Neural cell (in vitro differentiated cells): ENCODE measurements around the gene ITGAV. TPM values are rescaled to one million over a fixed set of nuclear protein-coding genes. Genes with fewer than 3 reads are reported as not detected.

Experiments used
- H2AFZ ChIP-seq: fragments of 200-600, 300-800 bp; sonication (generic), shearing (Covaris generic); 2 replicates; pipeline ENCODE4 v1.6.0; 2014; ENCODE audit warnings: low read depth, mild to moderate bottlenecking, antibody characterized with exemption, low read length, moderate library complexity
- H3F3A ChIP-seq: fragments of 200-600 bp; shearing (Covaris generic); 2 replicates; pipeline ENCODE4 v1.6.1; 2016; ENCODE audit warnings: mild to moderate bottlenecking, moderate library complexity, mixed read lengths, antibody characterized with exemption, low read length; ENCODE audit not compliant: insufficient read depth, poor library complexity, severe bottlenecking
- H3K27ac ChIP-seq: fragments of 200-600, 300-800 bp; sonication (generic), shearing (Covaris generic); 2 replicates; pipeline ENCODE4 v1.5.1; 2014; ENCODE audit warnings: mild to moderate bottlenecking, low read length, moderate library complexity
- H3K27me3 ChIP-seq: fragments of 300-800, 200-600 bp; sonication (generic), shearing (Covaris generic); 2 replicates; pipeline ENCODE4 v1.6.0; 2014; ENCODE audit warnings: mild to moderate bottlenecking, low read depth, low read length, moderate library complexity; ENCODE audit not compliant: insufficient read depth
- H3K36me3 ChIP-seq: fragments of 300-800, 200-600 bp; sonication (generic), shearing (Covaris generic); 2 replicates; pipeline ENCODE4 v1.5.1; 2014; ENCODE audit warnings: mild to moderate bottlenecking, antibody characterized with exemption, low read length, moderate library complexity; ENCODE audit not compliant: insufficient read depth
- H3K4me2 ChIP-seq: fragments of 300-800, 200-600 bp; sonication (generic), shearing (Covaris generic); 2 replicates; pipeline ENCODE4 v1.6.0; 2014; ENCODE audit warnings: mild to moderate bottlenecking, low read length
- H3K4me3 ChIP-seq: fragments of 300-800, 200-600 bp; sonication (generic), shearing (Covaris generic); 2 replicates; pipeline ENCODE4 v1.5.1; 2014; ENCODE audit warnings: mild to moderate bottlenecking, low read length, moderate library complexity
- H3K79me2 ChIP-seq: fragments of 200-600 bp; shearing (Covaris generic); replicated peaks from 2 replicates; pipeline ENCODE4 v1.6.0; 2014; ENCODE audit warnings: mild to moderate bottlenecking, low read length, moderate library complexity; ENCODE audit not compliant: insufficient read depth
- H3K9ac ChIP-seq: fragments of 300-800, 200-600 bp; sonication (generic), shearing (Covaris generic); 2 replicates; pipeline ENCODE4 v1.6.1; 2016; ENCODE audit warnings: mild to moderate bottlenecking, low read length, mixed read lengths
- H3K9me2 ChIP-seq: fragments of 200-600 bp; shearing (Covaris generic); 2 replicates; pipeline ENCODE4 v1.6.1; 2016; ENCODE audit warnings: mild to moderate bottlenecking, low read length, mixed read lengths; ENCODE audit not compliant: insufficient read depth
- H3K9me3 ChIP-seq: fragments of 200-600, 300-800 bp; sonication (generic), shearing (Covaris generic); 2 replicates; pipeline ENCODE4 v1.6.1; 2016; ENCODE audit warnings: mild to moderate bottlenecking, mixed run types, low read length, moderate library complexity, mixed read lengths
- H4K20me1 ChIP-seq: fragments of 200-600 bp; shearing (Covaris generic); 2 replicates; pipeline ENCODE4 v1.6.1; 2016; ENCODE audit warnings: mild to moderate bottlenecking, mixed run types; ENCODE audit not compliant: insufficient read depth
- EP300 ChIP-seq: fragments of 450-650 bp; conservative IDR thresholded peaks from 2 replicates; pipeline ENCODE4 v1.6.1; 2014; ENCODE audit warnings: antibody characterized with exemption, mild to moderate bottlenecking, moderate library complexity; ENCODE audit not compliant: poor library complexity, severe bottlenecking
- EZH2 ChIP-seq: fragments of 200-600, 300-800 bp; shearing (Covaris generic), sonication (generic); IDR thresholded peaks from 2 replicates; pipeline ENCODE4 v1.6.1; 2014; ENCODE audit warnings: antibody characterized with exemption, low read length, borderline replicate concordance, mild to moderate bottlenecking; ENCODE audit not compliant: insufficient read depth, poor library complexity, severe bottlenecking
- MXI1 ChIP-seq: fragments of 450-650 bp; conservative IDR thresholded peaks from 2 replicates; pipeline ENCODE4 v1.6.1; 2014; ENCODE audit warnings: antibody characterized with exemption, mild to moderate bottlenecking; ENCODE audit not compliant: poor library complexity, severe bottlenecking
- POLR2AphosphoS5 ChIP-seq: IDR thresholded peaks from 2 replicates; pipeline ENCODE4 v1.6.1; 2012
- RAD21 ChIP-seq: fragments of 450-650 bp; conservative IDR thresholded peaks from 2 replicates; pipeline ENCODE4 v1.6.1; 2014; ENCODE audit warnings: antibody characterized with exemption, mild to moderate bottlenecking, moderate library complexity
- SMC3 ChIP-seq: fragments of 450-650 bp; conservative IDR thresholded peaks from 2 replicates; pipeline ENCODE4 v1.6.1; 2014; ENCODE audit warnings: antibody characterized with exemption, mild to moderate bottlenecking, moderate library complexity; ENCODE audit not compliant: poor library complexity
- TAF1 ChIP-seq: IDR thresholded peaks from 2 replicates; pipeline ENCODE4 v1.6.1; 2012; ENCODE audit warnings: low read depth
- polyA plus RNA-seq: library from polyadenylated mRNA; depleted of rRNA; stranded (reverse); fragments of >200 nt; gene quantifications from 2 replicates; pipeline ENCODE4 v1.2.3, GENCODE V29; 2014
- TF ChIP-seq, protein P1 (sequence below): IDR thresholded peaks from 2 replicates; pipeline ENCODE4 v1.6.1; 2012; ENCODE audit warnings: borderline replicate concordance
- TF ChIP-seq, protein P2 (sequence below): fragments of 450-650 bp; IDR thresholded peaks from 2 replicates; pipeline ENCODE4 v1.5.1; 2014; ENCODE audit warnings: antibody characterized with exemption, mild to moderate bottlenecking, moderate library complexity; ENCODE audit not compliant: poor library complexity, severe bottlenecking

Gene ITGAV
- polyA plus RNA-seq, 1 donor from 2014 or later, result 6.6 TPM

- no peak for TF ChIP-seq MXI1
- no peak for TF ChIP-seq EP300
- TF ChIP-seq, protein P1, sequence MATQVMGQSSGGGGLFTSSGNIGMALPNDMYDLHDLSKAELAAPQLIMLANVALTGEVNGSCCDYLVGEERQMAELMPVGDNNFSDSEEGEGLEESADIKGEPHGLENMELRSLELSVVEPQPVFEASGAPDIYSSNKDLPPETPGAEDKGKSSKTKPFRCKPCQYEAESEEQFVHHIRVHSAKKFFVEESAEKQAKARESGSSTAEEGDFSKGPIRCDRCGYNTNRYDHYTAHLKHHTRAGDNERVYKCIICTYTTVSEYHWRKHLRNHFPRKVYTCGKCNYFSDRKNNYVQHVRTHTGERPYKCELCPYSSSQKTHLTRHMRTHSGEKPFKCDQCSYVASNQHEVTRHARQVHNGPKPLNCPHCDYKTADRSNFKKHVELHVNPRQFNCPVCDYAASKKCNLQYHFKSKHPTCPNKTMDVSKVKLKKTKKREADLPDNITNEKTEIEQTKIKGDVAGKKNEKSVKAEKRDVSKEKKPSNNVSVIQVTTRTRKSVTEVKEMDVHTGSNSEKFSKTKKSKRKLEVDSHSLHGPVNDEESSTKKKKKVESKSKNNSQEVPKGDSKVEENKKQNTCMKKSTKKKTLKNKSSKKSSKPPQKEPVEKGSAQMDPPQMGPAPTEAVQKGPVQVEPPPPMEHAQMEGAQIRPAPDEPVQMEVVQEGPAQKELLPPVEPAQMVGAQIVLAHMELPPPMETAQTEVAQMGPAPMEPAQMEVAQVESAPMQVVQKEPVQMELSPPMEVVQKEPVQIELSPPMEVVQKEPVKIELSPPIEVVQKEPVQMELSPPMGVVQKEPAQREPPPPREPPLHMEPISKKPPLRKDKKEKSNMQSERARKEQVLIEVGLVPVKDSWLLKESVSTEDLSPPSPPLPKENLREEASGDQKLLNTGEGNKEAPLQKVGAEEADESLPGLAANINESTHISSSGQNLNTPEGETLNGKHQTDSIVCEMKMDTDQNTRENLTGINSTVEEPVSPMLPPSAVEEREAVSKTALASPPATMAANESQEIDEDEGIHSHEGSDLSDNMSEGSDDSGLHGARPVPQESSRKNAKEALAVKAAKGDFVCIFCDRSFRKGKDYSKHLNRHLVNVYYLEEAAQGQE, result no peak
- no peak for TF ChIP-seq EZH2
- TF ChIP-seq POLR2AphosphoS5, result no peak
- TF ChIP-seq TAF1, result no peak
- no peak for TF ChIP-seq RAD21
- no peak for TF ChIP-seq SMC3
- TF ChIP-seq, protein P2, sequence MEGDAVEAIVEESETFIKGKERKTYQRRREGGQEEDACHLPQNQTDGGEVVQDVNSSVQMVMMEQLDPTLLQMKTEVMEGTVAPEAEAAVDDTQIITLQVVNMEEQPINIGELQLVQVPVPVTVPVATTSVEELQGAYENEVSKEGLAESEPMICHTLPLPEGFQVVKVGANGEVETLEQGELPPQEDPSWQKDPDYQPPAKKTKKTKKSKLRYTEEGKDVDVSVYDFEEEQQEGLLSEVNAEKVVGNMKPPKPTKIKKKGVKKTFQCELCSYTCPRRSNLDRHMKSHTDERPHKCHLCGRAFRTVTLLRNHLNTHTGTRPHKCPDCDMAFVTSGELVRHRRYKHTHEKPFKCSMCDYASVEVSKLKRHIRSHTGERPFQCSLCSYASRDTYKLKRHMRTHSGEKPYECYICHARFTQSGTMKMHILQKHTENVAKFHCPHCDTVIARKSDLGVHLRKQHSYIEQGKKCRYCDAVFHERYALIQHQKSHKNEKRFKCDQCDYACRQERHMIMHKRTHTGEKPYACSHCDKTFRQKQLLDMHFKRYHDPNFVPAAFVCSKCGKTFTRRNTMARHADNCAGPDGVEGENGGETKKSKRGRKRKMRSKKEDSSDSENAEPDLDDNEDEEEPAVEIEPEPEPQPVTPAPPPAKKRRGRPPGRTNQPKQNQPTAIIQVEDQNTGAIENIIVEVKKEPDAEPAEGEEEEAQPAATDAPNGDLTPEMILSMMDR, result no peak
- Histone ChIP-seq H3F3A (peaks cover 2% of the 10 kb centered on the region), H3K9ac (no peak overlapping the region), H3K27me3 (no peaks in the 10 kb centered on the region), H2AFZ (no peak overlapping the region), H3K27ac (no peak overlapping the region), H3K9me3 (no peaks in the 10 kb centered on the region), H3K4me2 (no peak overlapping the region), H3K36me3 (no peaks in the 10 kb centered on the region), H3K79me2 (no peaks in the 10 kb centered on the region), H3K4me3 (no peak overlapping the region), H3K9me2 (no peaks in the 10 kb centered on the region), H4K20me1 (no peaks in the 10 kb centered on the region)
Observed at GRCh38 chr2:186669146-186669545, 79.3 kb downstream of the ITGAV start.

GRCh38 chr2:186670831-186671230 is 81.0 kb downstream of the ITGAV start:
- Histone ChIP-seq H3K79me2 (no peaks in the 10 kb centered on the region), H3K4me2 (no peak overlapping the region), H3K9me2 (no peaks in the 10 kb centered on the region), H3K27me3 (no peaks in the 10 kb centered on the region), H4K20me1 (no peaks in the 10 kb centered on the region), H3K9ac (no peak overlapping the region), H3F3A (no peaks in the 10 kb centered on the region), H3K4me3 (no peak overlapping the region), H2AFZ (no peak overlapping the region), H3K9me3 (no peaks in the 10 kb centered on the region), H3K36me3 (no peaks in the 10 kb centered on the region), H3K27ac (no peak overlapping the region)
- TF ChIP-seq POLR2AphosphoS5 (no peak), MXI1 (no peak), EZH2 (no peak), SMC3 (no peak), TAF1 (no peak), EP300 (no peak)
- TF ChIP-seq, protein P1, result no peak
- TF ChIP-seq, protein P2, result no peak
